OCI-LY1 (cell line): ENCODE measurements around the gene MYO10.

ENCODE experiments used
- CTCF ChIP-seq: fragments of 200-600 bp; sonication (generic), shearing (Covaris generic); IDR thresholded peaks from 2 replicates; pipeline ENCODE4 v1.5.1; 2017; ENCODE audit warnings: mild to moderate bottlenecking, antibody characterized with exemption, low read length, moderate library complexity, mixed read lengths
- EZH2 ChIP-seq: fragments of 200-600 bp; sonication (generic), shearing (Covaris generic); IDR thresholded peaks from 2 replicates; pipeline ENCODE4 v1.8.0; 2017; ENCODE audit warnings: borderline replicate concordance, mixed run types, mild to moderate bottlenecking, antibody characterized with exemption, low read length, moderate library complexity, mixed read lengths

- TF ChIP-seq CTCF (no peak), EZH2 (no peak)
Observed at GRCh38 chr5:16975950-16976624, 40.0 kb upstream of the MYO10 start.
